GM23338 (cell line): ENCODE results near the gene SNX7. TPM values are rescaled to one million over a fixed set of nuclear protein-coding genes. Genes with fewer than 3 reads are reported as not detected.

Experiments
- ATAC-seq: fragments of 200-7000 bp; cut with Tn5 transposase; 3 replicates; pipeline ENCODE4 v1.9.1; 2020
- DNase-seq: peaks from one replicate; pipeline ENCODE4 v3.0.0-alpha.2; 2015; ENCODE audit warnings: low spot score
- H2AFZ ChIP-seq: fragments of 200-600 bp; sonication (generic); 2 replicates; pipeline ENCODE4 v1.8.0; 2016; ENCODE audit warnings: antibody characterized with exemption, mild to moderate bottlenecking, moderate library complexity
- H3F3A ChIP-seq: fragments of 200-600 bp; sonication (generic); replicated peaks from 2 replicates; pipeline ENCODE4 v1.8.0; 2017; ENCODE audit warnings: antibody characterized with exemption, mixed run types, low read depth
- H3K27ac ChIP-seq: fragments of 200-600 bp; sonication (generic); 2 replicates; pipeline ENCODE4 v1.6.1; 2016; ENCODE audit warnings: low read depth
- H3K27me3 ChIP-seq: fragments of 200-600 bp; sonication (generic); 2 replicates; pipeline ENCODE4 v1.8.0; 2016; ENCODE audit warnings: mild to moderate bottlenecking, mixed run types, moderate library complexity; ENCODE audit not compliant: insufficient read depth
- H3K36me3 ChIP-seq: fragments of 200-600 bp; sonication (generic); 2 replicates; pipeline ENCODE4 v1.8.0; 2016; ENCODE audit warnings: mild to moderate bottlenecking; ENCODE audit not compliant: insufficient read depth
- H3K4me1 ChIP-seq: fragments of 200-600 bp; sonication (generic); 2 replicates; pipeline ENCODE4 v1.8.0; 2016; ENCODE audit warnings: mild to moderate bottlenecking, moderate library complexity; ENCODE audit not compliant: insufficient read depth
- H3K4me2 ChIP-seq: fragments of 200-600 bp; sonication (generic); 2 replicates; pipeline ENCODE4 v1.7.1; 2017; ENCODE audit warnings: mixed run types
- H3K4me3 ChIP-seq: fragments of 200-600 bp; sonication (generic); 2 replicates; pipeline ENCODE4 v1.6.1; 2016; ENCODE audit warnings: mixed run types
- H3K79me2 ChIP-seq: fragments of 200-600 bp; sonication (generic); replicated peaks from 2 replicates; pipeline ENCODE4 v1.8.0; 2017; ENCODE audit warnings: mild to moderate bottlenecking; ENCODE audit not compliant: insufficient read depth
- H3K9me2 ChIP-seq: fragments of 200-600 bp; sonication (generic); 2 replicates; pipeline ENCODE4 v1.8.0; 2017; ENCODE audit not compliant: insufficient read depth
- H4K20me1 ChIP-seq: fragments of 200-600 bp; sonication (generic); replicated peaks from 2 replicates; pipeline ENCODE4 v1.8.0; 2017; ENCODE audit warnings: mild to moderate bottlenecking; ENCODE audit not compliant: insufficient read depth
- H3K27ac Mint-ChIP-seq: 2 replicates; pipeline ENCODE4 v1.8.0; 2020; ENCODE audit warnings: inconsistent platforms, mild to moderate bottlenecking, moderate library complexity, mixed read lengths
- H3K27me3 Mint-ChIP-seq: 3 replicates; pipeline ENCODE4 v1.8.0; 2022; ENCODE audit warnings: low read depth, mild to moderate bottlenecking, moderate library complexity, mixed read lengths, inconsistent platforms; ENCODE audit not compliant: insufficient read depth, poor library complexity
- H3K36me3 Mint-ChIP-seq: 3 replicates; pipeline ENCODE4 v1.8.0; 2021; ENCODE audit warnings: low read depth, mild to moderate bottlenecking, inconsistent platforms, moderate library complexity, mixed read lengths
- H3K4me1 Mint-ChIP-seq: 3 replicates; pipeline ENCODE4 v1.8.0; 2020; ENCODE audit warnings: mild to moderate bottlenecking, inconsistent platforms, mixed read lengths
- H3K4me3 Mint-ChIP-seq: 3 replicates; pipeline ENCODE4 v1.8.0; 2021; ENCODE audit warnings: moderate library complexity, mild to moderate bottlenecking, inconsistent platforms, mixed read lengths
- H3K9me3 Mint-ChIP-seq: 3 replicates; pipeline ENCODE4 v1.8.0; 2020; ENCODE audit warnings: moderate library complexity, mild to moderate bottlenecking, inconsistent platforms, mixed read lengths
- CREB1 ChIP-seq: fragments of 250-450 bp; sonication (Bioruptor Pico); IDR thresholded peaks from 2 replicates; pipeline ENCODE4 v1.5.0; 2020; ENCODE audit warnings: low read depth, mild to moderate bottlenecking, moderate library complexity
- EZH2phosphoT487 ChIP-seq: fragments of 200-600 bp; sonication (generic); IDR thresholded peaks from one replicate; pipeline ENCODE4 v1.8.1; 2018; ENCODE audit warnings: antibody characterized with exemption; ENCODE audit not compliant: unreplicated experiment
- POLR2AphosphoS5 ChIP-seq: IDR thresholded peaks from 2 replicates; pipeline ENCODE4 v1.6.1; 2016; ENCODE audit warnings: antibody characterized with exemption, low read depth
- STAT1 ChIP-seq: IDR thresholded peaks from one replicate; pipeline ENCODE4 v1.6.1; 2016; ENCODE audit warnings: antibody characterized with exemption; ENCODE audit not compliant: unreplicated experiment
- ZNF114 ChIP-seq: fragments of 250-450 bp; sonication (Bioruptor Pico); IDR thresholded peaks from 2 replicates; pipeline ENCODE4 v1.5.0; 2020; ENCODE audit warnings: mild to moderate bottlenecking, moderate library complexity
- ZNF331 ChIP-seq: fragments of 250-450 bp; sonication (Bioruptor Pico); IDR thresholded peaks from 2 replicates; pipeline ENCODE4 v1.5.0; 2020; ENCODE audit warnings: low read depth, mild to moderate bottlenecking, moderate library complexity
- polyA plus RNA-seq: library from polyadenylated mRNA; unstranded; fragments of >200 nt; fragmentation: Nextera tagmentation; extraction: Ambion mirVana; gene quantifications from 2 replicates; pipeline ENCODE4 v1.2.1, GENCODE V29; 2016
- total RNA-seq: library from RNA; depleted of rRNA; stranded (reverse); fragments of >200 nt; shearing (Covaris generic); gene quantifications from 2 replicates; pipeline ENCODE4 v1.2.3, GENCODE V29; 2014
- TF ChIP-seq, protein P1 (sequence below), 2 experiments: fragments of 200-600 bp in 1 of 2; sonication (generic) in 1 of 2; conservative IDR thresholded peaks; 2 replicates each; pipeline versions ENCODE4 v1.5.1 to v1.6.1; 2016 to 2017; ENCODE audit warnings: antibody characterized with exemption in 2 of 2, low read depth in 2 of 2, mild to moderate bottlenecking in 2 of 2, moderate library complexity in 1 of 2
- TF ChIP-seq, protein P2 (sequence below): IDR thresholded peaks from 2 replicates; pipeline ENCODE4 v1.6.1; 2016; ENCODE audit warnings: antibody characterized with exemption

SNX7 gene
- total and polyA plus RNA-seq, 2 experiments from 2014 or later = 20.4 to 23.0 TPM

GRCh38 chr1:98783821-98784220, 122.3 kb downstream of the SNX7 start:
- Histone ChIP-seq H3K9me2 (peaks cover 13% of the 10 kb centered on the region; the same call in 1 of the 2 replicates), H3K4me1 (no peaks in the 10 kb centered on the region), H3K36me3 (no peaks in the 10 kb centered on the region; the same call in 1 of the 2 replicates), H3K4me2 (no peak overlapping the region), H3K27ac (no peak overlapping the region), H2AFZ (peak overlapping the region; percentile 85; the same call in 1 of the 2 replicates), H3K27me3 (no peaks in the 10 kb centered on the region), H3F3A (no peaks in the 10 kb centered on the region), H4K20me1 (no peaks in the 10 kb centered on the region), H3K4me3 (no peak overlapping the region), H3K79me2 (no peaks in the 10 kb centered on the region)
- peaks cover 23% of the 10 kb centered on the region for H3K36me3 Mint-ChIP-seq
- peaks cover 11% of the 10 kb centered on the region; the same call in 2 of the 3 replicates for H3K4me1 Mint-ChIP-seq
- H3K4me3 Mint-ChIP-seq = no peak overlapping the region
- no peak for TF ChIP-seq CREB1 (CRISPR knock-in tag)
- TF ChIP-seq ZNF331 (CRISPR knock-in tag) = no peak
- TF ChIP-seq, protein P1, sequence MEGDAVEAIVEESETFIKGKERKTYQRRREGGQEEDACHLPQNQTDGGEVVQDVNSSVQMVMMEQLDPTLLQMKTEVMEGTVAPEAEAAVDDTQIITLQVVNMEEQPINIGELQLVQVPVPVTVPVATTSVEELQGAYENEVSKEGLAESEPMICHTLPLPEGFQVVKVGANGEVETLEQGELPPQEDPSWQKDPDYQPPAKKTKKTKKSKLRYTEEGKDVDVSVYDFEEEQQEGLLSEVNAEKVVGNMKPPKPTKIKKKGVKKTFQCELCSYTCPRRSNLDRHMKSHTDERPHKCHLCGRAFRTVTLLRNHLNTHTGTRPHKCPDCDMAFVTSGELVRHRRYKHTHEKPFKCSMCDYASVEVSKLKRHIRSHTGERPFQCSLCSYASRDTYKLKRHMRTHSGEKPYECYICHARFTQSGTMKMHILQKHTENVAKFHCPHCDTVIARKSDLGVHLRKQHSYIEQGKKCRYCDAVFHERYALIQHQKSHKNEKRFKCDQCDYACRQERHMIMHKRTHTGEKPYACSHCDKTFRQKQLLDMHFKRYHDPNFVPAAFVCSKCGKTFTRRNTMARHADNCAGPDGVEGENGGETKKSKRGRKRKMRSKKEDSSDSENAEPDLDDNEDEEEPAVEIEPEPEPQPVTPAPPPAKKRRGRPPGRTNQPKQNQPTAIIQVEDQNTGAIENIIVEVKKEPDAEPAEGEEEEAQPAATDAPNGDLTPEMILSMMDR (conservative IDR thresholded peaks at IDR 0.05; ENCODE audit: low read depth in 2 of 2) = no peak
- no peak for TF ChIP-seq POLR2AphosphoS5
- no peak for TF ChIP-seq EZH2phosphoT487
- no peak for TF ChIP-seq STAT1
- TF ChIP-seq ZNF114 = no peak
- DNase-seq (peak; percentile 37), ATAC-seq (no peak)
- H3K27me3 Mint-ChIP-seq = no peaks in the 10 kb centered on the region
- peaks cover 19% of the 10 kb centered on the region; the same call in 2 of the 3 replicates for H3K9me3 Mint-ChIP-seq
- no peak overlapping the region for H3K27ac Mint-ChIP-seq

GRCh38 chr1:98791498-98791897, 130.0 kb downstream of the SNX7 start:
- Histone ChIP-seq H3K36me3 (no peaks in the 10 kb centered on the region), H3K27ac (no peak overlapping the region), H3F3A (no peaks in the 10 kb centered on the region), H3K4me2 (no peak overlapping the region), H4K20me1 (no peaks in the 10 kb centered on the region), H2AFZ (no peak overlapping the region), H3K4me3 (no peak overlapping the region), H3K9me2 (0 out of 2 replicates have a peak, but pooled peaks cover 7% of the 10 kb centered on the region), H3K4me1 (no peaks in the 10 kb centered on the region), H3K79me2 (no peaks in the 10 kb centered on the region), H3K27me3 (no peaks in the 10 kb centered on the region)
- Mint-ChIP-seq H3K4me1 (peaks cover 17% of the 10 kb centered on the region), H3K4me3 (no peak overlapping the region), H3K36me3 (peaks cover 5% of the 10 kb centered on the region; the same call in 2 of the 3 replicates), H3K27me3 (peaks cover 2% of the 10 kb centered on the region), H3K9me3 (no peaks in the 10 kb centered on the region; the same call in 2 of the 3 replicates), H3K27ac (no peak overlapping the region)
- ATAC-seq = no peak
- TF ChIP-seq, protein P1 (conservative IDR thresholded peaks at IDR 0.05; ENCODE audit: low read depth in 2 of 2) = 0 out of 4 replicates have a peak, but pooled peaks have one; percentile 2 to 14
- TF ChIP-seq STAT1 = no peak
- TF ChIP-seq, protein P2, sequence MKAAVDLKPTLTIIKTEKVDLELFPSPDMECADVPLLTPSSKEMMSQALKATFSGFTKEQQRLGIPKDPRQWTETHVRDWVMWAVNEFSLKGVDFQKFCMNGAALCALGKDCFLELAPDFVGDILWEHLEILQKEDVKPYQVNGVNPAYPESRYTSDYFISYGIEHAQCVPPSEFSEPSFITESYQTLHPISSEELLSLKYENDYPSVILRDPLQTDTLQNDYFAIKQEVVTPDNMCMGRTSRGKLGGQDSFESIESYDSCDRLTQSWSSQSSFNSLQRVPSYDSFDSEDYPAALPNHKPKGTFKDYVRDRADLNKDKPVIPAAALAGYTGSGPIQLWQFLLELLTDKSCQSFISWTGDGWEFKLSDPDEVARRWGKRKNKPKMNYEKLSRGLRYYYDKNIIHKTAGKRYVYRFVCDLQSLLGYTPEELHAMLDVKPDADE = no peak
- no peak for DNase-seq
